HK-2 (cell line): Measurements from ENCODE around the gene PLXNA3.

Experiments
- DNase-seq: peaks from one replicate; pipeline ENCODE4 v3.0.0-alpha.2; 2018; ENCODE audit not compliant: unreplicated experiment

The PLXNA3 gene

GRCh38 chrX:154458954-154459778 is 1.1 kb downstream of the PLXNA3 start:
- DNase-seq, result peak; percentile 45

GRCh38 chrX:154459832-154460231 is 1.8 kb downstream of the PLXNA3 start:
- DNase-seq, result no peak

- no peak for DNase-seq
Measured at GRCh38 chrX:154460326-154460725, 2.2 kb downstream of the PLXNA3 start.

GRCh38 chrX:154462396-154462795 is 4.3 kb downstream of the PLXNA3 start:
- DNase-seq, result no peak

GRCh38 chrX:154463611-154464220 is 5.6 kb downstream of the PLXNA3 start:
- DNase-seq, result no peak

- DNase-seq, result no peak
Measured at GRCh38 chrX:154464806-154465365, 6.8 kb downstream of the PLXNA3 start.

- DNase-seq, result no peak
Measured at GRCh38 chrX:154465601-154466000, 7.5 kb downstream of the PLXNA3 start.

GRCh38 chrX:154466036-154466435 is 8.0 kb downstream of the PLXNA3 start:
- DNase-seq, result no peak

- DNase-seq, result no peak
Measured at GRCh38 chrX:154466907-154467306, 8.8 kb downstream of the PLXNA3 start.

- DNase-seq, result no peak
Measured at GRCh38 chrX:154467556-154467955, 9.5 kb downstream of the PLXNA3 start.

GRCh38 chrX:154468217-154468616 is 10.1 kb downstream of the PLXNA3 start:
- DNase-seq, result no peak

GRCh38 chrX:154469114-154469513 is 11.0 kb downstream of the PLXNA3 start:
- DNase-seq, result no peak

- DNase-seq, result no peak
Measured at GRCh38 chrX:154469880-154470279, 11.8 kb downstream of the PLXNA3 start.

GRCh38 chrX:154470434-154470833 is 12.4 kb downstream of the PLXNA3 start:
- no peak for DNase-seq

- DNase-seq, result no peak
Measured at GRCh38 chrX:154470914-154471568, 13.0 kb downstream of the PLXNA3 start.

GRCh38 chrX:154471839-154472684 is 14.0 kb downstream of the PLXNA3 start:
- no peak for DNase-seq

- no peak for DNase-seq
Measured at GRCh38 chrX:154472685-154473632, 14.9 kb downstream of the PLXNA3 start.

- no peak for DNase-seq
Measured at GRCh38 chrX:154473683-154474082, 15.6 kb downstream of the PLXNA3 start.

GRCh38 chrX:154476821-154477220 is 18.7 kb downstream of the PLXNA3 start:
- peak; percentile 37 for DNase-seq

- no peak for DNase-seq
Measured at GRCh38 chrX:154477891-154478477, 19.9 kb downstream of the PLXNA3 start.
